Measurements from ENCODE around the gene C14orf93.

- TF ChIP-seq CTCF (IDR thresholded peaks at IDR 0.05; ENCODE audit: low read depth, low read length) (no peak), EZH2phosphoT487 (IDR thresholded peaks at IDR 0.05; ENCODE audit: low read depth) (no peak)
Observed at GRCh38 chr14:22991852-22992251, 18.1 kb downstream of the C14orf93 start.

Data from OCI-LY3 (cell line).